AG04449 (cell line): ENCODE results near the gene COL4A4.

Experiments used
- CTCF ChIA-PET: fragments of 350-600 bp; formaldehyde crosslinking; extraction: SDS; loops from one replicate; lab custom pipeline; 2021; ENCODE audit warnings: antibody characterized with exemption; lab: Yijun Ruan, JAX
- POLR2A ChIA-PET: fragments of 400-600, 350-600 bp; formaldehyde crosslinking; extraction: SDS; loops from one replicate; lab custom pipeline; 2020; ENCODE audit warnings: antibody characterized with exemption, inconsistent platforms; lab: Yijun Ruan, JAX
- DNase-seq: peaks from one replicate; pipeline ENCODE4 v3.0.0-alpha.2; 2010; ENCODE audit warnings: low read depth, low spot score
- H3K4me3 ChIP-seq: 2 replicates; pipeline ENCODE4 v1.5.1; 2011; ENCODE audit warnings: low read depth, mild to moderate bottlenecking, control low read depth, low read length
- TF ChIP-seq, protein P1 (sequence below): IDR thresholded peaks from one replicate; pipeline ENCODE4 v1.5.1; 2011; ENCODE audit warnings: mild to moderate bottlenecking, moderate library complexity, low read length, control low read depth, inconsistent platforms; ENCODE audit not compliant: insufficient read depth; ENCODE audit errors: missing control alignments

COL4A4 gene

DNA sequence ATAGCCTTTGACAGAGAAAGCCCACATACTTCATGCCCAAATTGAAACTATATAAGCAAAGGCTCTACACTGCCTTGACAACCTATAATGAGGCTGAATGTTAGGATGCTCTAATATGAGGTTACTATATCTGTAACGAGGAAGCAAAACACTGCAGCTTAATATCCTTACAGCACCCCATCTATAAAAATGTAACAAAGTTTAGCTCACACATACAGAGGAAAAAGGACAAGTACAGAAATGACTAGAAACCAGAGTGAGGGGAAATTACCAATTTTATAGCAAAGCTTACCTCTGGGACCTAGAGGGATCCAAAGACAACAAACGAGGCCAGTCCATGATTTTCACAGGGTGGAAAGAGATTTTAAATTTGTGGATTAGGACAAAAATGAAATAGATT lies 138.5 kb downstream of the COL4A4 start:
- DNase-seq = no peak
- TF ChIP-seq, protein P1, sequence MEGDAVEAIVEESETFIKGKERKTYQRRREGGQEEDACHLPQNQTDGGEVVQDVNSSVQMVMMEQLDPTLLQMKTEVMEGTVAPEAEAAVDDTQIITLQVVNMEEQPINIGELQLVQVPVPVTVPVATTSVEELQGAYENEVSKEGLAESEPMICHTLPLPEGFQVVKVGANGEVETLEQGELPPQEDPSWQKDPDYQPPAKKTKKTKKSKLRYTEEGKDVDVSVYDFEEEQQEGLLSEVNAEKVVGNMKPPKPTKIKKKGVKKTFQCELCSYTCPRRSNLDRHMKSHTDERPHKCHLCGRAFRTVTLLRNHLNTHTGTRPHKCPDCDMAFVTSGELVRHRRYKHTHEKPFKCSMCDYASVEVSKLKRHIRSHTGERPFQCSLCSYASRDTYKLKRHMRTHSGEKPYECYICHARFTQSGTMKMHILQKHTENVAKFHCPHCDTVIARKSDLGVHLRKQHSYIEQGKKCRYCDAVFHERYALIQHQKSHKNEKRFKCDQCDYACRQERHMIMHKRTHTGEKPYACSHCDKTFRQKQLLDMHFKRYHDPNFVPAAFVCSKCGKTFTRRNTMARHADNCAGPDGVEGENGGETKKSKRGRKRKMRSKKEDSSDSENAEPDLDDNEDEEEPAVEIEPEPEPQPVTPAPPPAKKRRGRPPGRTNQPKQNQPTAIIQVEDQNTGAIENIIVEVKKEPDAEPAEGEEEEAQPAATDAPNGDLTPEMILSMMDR = no peak
- ChIA-PET CTCF (interaction anchor here (1.3 kb wide), 1 partner anchor 11 kb away, joined by 3 read pairs; no protein-coding TSS in a partner anchor), POLR2A (no interaction called here)
- no peak overlapping the region for H3K4me3 ChIP-seq

DNA sequence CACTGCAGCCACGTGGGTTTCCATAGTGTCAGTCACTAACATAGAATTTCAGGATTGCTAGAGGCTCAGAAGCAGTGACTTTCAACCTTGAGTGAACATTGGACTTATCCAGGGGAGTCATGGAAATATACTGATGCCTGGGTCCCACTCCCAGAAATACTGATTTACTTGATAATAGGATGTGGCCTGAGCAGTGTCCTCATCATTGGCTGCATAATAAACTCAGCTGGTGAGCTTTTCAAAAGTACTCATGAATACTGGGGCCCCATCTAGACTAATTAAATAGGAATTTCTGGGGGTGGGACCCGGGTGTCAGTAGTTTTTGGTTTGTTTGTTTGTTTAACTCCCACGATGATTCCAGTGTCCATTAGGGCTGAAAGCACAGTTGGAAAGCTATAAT lies 141.4 kb downstream of the COL4A4 start:
- TF ChIP-seq, protein P1 = no peak
- H3K4me3 ChIP-seq = no peak overlapping the region
- ChIA-PET CTCF (interaction anchor here (2.8 kb wide), 1 partner anchor 10 kb away, joined by 23 read pairs; no protein-coding TSS in a partner anchor), POLR2A (no interaction called here)
- DNase-seq = no peak

DNA sequence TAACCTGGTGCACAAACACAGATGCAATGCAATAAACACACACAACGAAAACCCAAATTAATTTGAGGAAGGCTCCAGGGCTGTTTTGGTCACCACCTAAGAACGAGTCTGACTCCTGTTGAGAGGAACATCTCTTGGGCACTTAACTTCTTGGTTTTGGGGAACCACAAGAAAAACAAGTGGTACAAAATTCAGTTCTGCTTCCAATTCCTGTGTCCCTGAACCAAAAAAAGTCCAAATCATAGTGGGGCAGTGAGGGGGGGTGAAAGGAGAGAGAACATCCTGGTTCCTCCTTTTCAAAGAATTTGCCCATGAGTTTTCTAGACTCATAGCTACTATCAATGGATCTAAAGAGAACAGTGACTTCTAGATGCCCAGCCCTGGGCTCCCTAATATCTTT lies 143.6 kb downstream of the COL4A4 start:
- DNase-seq = no peak
- POLR2A ChIA-PET = interaction anchor here (0.6 kb wide), 1 partner anchor 60 kb away, joined by 3 read pairs; no protein-coding TSS in a partner anchor

DNA sequence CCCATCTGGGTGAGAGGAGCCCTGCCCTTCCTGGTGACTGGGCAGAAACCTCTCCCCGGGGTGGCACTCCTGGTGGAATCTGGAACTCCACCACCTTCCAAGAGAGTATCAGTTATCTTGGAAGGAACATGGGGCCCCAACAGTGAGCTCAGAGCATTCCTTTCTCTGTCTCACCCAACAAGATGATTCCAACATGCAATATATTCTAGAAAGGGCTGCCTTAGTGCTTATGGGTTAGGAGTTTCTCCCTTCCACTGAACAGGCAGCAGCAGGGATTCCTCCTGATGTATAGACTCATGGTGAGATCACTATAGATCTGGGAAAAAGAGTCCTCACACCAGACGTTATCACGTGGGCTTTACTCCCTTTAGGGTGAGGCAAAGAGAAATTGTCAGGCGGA lies 147.1 kb downstream of the COL4A4 start:
- DNase-seq = no peak
- TF ChIP-seq, protein P1 = no peak
- ChIA-PET POLR2A (no interaction called here), CTCF (interaction anchor here (1.3 kb wide), 1 partner anchor 86 kb away, joined by 3 read pairs; no protein-coding TSS in a partner anchor)
- H3K4me3 ChIP-seq = no peak overlapping the region

More for the DNA sequence above, 143.6 kb downstream of the COL4A4 start:
- TF ChIP-seq, protein P1 = no peak
- CTCF ChIA-PET = interaction anchor here (2.5 kb wide), 1 partner anchor 13 kb away, joined by 6 read pairs; no protein-coding TSS in a partner anchor
- H3K4me3 ChIP-seq = no peak overlapping the region

GRCh38 chr2:227013881-227014280 lies 150.1 kb downstream of the COL4A4 start:
- ChIA-PET CTCF (no interaction called here), POLR2A (no interaction called here)
- no peak overlapping the region for H3K4me3 ChIP-seq
- TF ChIP-seq, protein P1 = no peak
- DNase-seq = no peak

- TF ChIP-seq, protein P1 = no peak
- ChIA-PET POLR2A (no interaction called here), CTCF (no interaction called here)
- DNase-seq = no peak
- H3K4me3 ChIP-seq = no peak overlapping the region
Observed at GRCh38 chr2:227013330-227013729, 150.7 kb downstream of the COL4A4 start.
